ENCODE data around the gene MMGT1. TPM values are rescaled to one million over a fixed set of nuclear protein-coding genes. Genes with fewer than 3 reads are reported as not detected.

MMGT1 gene
- total and polyA plus RNA-seq, 2 donors (not counting 3 experiments of a cell fraction or from before 2014, with no cell fraction given): 10.4 to 18.8 TPM

DNA sequence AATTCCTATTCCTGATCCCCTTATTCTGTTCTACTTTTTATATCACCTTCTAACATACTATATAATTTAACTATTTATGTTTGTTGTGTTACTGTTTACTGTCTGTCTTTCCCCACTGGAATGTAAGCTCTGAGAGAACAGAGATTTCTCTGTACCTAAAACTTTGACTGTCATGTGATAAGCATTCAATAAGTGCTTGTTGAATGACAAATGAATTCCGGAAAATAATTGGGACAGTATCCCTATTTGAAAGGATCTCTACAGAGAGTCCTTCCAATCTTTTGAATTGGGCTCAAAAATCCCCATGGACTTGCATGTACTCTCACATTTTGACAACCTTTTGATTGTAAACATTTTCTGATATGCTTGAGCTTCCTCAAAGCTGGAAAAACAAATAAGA lies 1.6 kb upstream of the MMGT1 start:
- Histone ChIP-seq H3K27ac (ENCODE audit: insufficient read depth, low read depth, low read length) (no peak overlapping the region), H4K20me1 (replicated peaks; ENCODE audit: control insufficient read depth, extremely low read depth, insufficient read depth, low read length) (no peaks in the 10 kb centered on the region), H3K9ac (replicated peaks; ENCODE audit: extremely low read depth, insufficient read depth, low read length) (no peak overlapping the region), H3K36me3 (ENCODE audit: control insufficient read depth in 2 of 2, extremely low read depth in 1 of 2, insufficient read depth in 2 of 2, low read length in 2 of 2) (no peaks in the 10 kb centered on the region), H3K4me1 (ENCODE audit: control insufficient read depth, extremely low read depth, insufficient read depth, low read length) (peaks cover 10% of the 10 kb centered on the region), H3K9me1 (replicated peaks; ENCODE audit: control insufficient read depth, extremely low read depth, insufficient read depth, low read length) (no peaks in the 10 kb centered on the region), H3K27me3 (ENCODE audit: control insufficient read depth in 2 of 2, insufficient read depth in 2 of 2, low read length in 2 of 2) (no peaks in the 10 kb centered on the region), H3K9me3 (replicated peaks; ENCODE audit: control insufficient read depth, insufficient read depth, low read length) (no peaks in the 10 kb centered on the region), H3K4me2 (ENCODE audit: insufficient read depth, low read length) (no peak overlapping the region), H2AFZ (ENCODE audit: low read depth, low read length) (no peak overlapping the region), H3K4me3 (replicated peaks in 1 of 3; ENCODE audit: insufficient read depth in 1 of 3, low read depth in 1 of 3, low read length in 3 of 3) (no peak overlapping the region), H3K79me2 (ENCODE audit: control insufficient read depth, insufficient read depth, low read length) (peaks cover 25% of the 10 kb centered on the region)
- POLR2A ChIA-PET: no interaction called here
- CTCF ChIA-PET: interaction anchor here (1.6 kb wide), 1 partner anchor 9 kb away, joined by 3 read pairs; the partner anchor contains the start of gene SLC9A6
- dilution Hi-C loops (cut with MboI; ENCODE audit: extremely low pct_ligation_motif_present, low sequenced_read_pairs): no loop called here
- no peak for FAIRE-seq
- DNase-seq (ENCODE audit: low read depth, low spot score): no peak
- intact Hi-C loops (cut with micrococcal nuclease): no loop called here
- TF ChIP-seq FOS (IDR thresholded peaks at IDR 0.05; ENCODE audit: borderline replicate concordance, insufficient read depth, low read length) (no peak), MYC (IDR thresholded peaks at IDR 0.05; ENCODE audit: low read depth, low read length) (no peak), EZH2 (IDR thresholded peaks at IDR 0.05; ENCODE audit: borderline replicate concordance, low read depth, low read length, severe bottlenecking) (no peak), GATA2 (IDR thresholded peaks at IDR 0.05; ENCODE audit: insufficient read depth, insufficient read length, low read depth, low read length) (no peak), POLR2AphosphoS5 (IDR thresholded peaks at IDR 0.05; ENCODE audit: insufficient read depth, low read depth, low read length) (no peak), JUN (IDR thresholded peaks at IDR 0.05; ENCODE audit: borderline replicate concordance, insufficient read depth, insufficient read length, low read depth) (no peak), POLR2A (IDR thresholded peaks at IDR 0.05; ENCODE audit: low read depth, low read length) (no peak)
- TF ChIP-seq, protein P1, sequence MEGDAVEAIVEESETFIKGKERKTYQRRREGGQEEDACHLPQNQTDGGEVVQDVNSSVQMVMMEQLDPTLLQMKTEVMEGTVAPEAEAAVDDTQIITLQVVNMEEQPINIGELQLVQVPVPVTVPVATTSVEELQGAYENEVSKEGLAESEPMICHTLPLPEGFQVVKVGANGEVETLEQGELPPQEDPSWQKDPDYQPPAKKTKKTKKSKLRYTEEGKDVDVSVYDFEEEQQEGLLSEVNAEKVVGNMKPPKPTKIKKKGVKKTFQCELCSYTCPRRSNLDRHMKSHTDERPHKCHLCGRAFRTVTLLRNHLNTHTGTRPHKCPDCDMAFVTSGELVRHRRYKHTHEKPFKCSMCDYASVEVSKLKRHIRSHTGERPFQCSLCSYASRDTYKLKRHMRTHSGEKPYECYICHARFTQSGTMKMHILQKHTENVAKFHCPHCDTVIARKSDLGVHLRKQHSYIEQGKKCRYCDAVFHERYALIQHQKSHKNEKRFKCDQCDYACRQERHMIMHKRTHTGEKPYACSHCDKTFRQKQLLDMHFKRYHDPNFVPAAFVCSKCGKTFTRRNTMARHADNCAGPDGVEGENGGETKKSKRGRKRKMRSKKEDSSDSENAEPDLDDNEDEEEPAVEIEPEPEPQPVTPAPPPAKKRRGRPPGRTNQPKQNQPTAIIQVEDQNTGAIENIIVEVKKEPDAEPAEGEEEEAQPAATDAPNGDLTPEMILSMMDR (IDR thresholded peaks at IDR 0.05; ENCODE audit: extremely low read depth in 1 of 2, insufficient read depth in 1 of 2, low read depth in 1 of 2, low read length in 2 of 2): no peak
- TF ChIP-seq, protein P2, sequence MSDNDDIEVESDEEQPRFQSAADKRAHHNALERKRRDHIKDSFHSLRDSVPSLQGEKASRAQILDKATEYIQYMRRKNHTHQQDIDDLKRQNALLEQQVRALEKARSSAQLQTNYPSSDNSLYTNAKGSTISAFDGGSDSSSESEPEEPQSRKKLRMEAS (IDR thresholded peaks at IDR 0.05; ENCODE audit: insufficient read depth, insufficient read length): no peak
- BruUV-seq (replicated peaks): no TSS peak
